Mesenteric fat pad (tissue), 1 donor: ENCODE measurements around the gene GNAO1. TPM values are rescaled to one million over a fixed set of nuclear protein-coding genes. Genes with fewer than 3 reads are reported as not detected.
A peak's percentile ranks its signal among the peaks of the same experiment; 100 is the strongest.

Experiments used
- DNase-seq: peaks from one replicate; pipeline ENCODE4 v3.0.0-alpha.2; 2020; ENCODE audit warnings: low spot score
- total RNA-seq: library from RNA; stranded (reverse); fragmentation: NEBNext Ultra II Directional; extraction: Animal tissue kit (Norgen Biotek cat#: 25700); gene quantifications from one replicate; pipeline ENCODE4 v1.2.1, GENCODE V29; 2021
- donor health status: DM: yes; HTN: yes; CAD: no.

The GNAO1 gene
- total RNA-seq, 1 donor from 2014 or later, result 3.0 TPM

- DNase-seq, result peak; percentile 57
These were observed 72.7 kb downstream of the GNAO1 start for GRCh38 chr16:56263711-56264608.

- DNase-seq, result no peak
These were observed 73.3 kb downstream of the GNAO1 start for GRCh38 chr16:56264609-56264972.

- peak; percentile 67 for DNase-seq
These were observed 73.9 kb downstream of the GNAO1 start for GRCh38 chr16:56265184-56265583.

GRCh38 chr16:56265746-56266145 lies 74.5 kb downstream of the GNAO1 start:
- no peak for DNase-seq

- DNase-seq, result peak; percentile 82
These were observed 75.6 kb downstream of the GNAO1 start for GRCh38 chr16:56266641-56267607.

GRCh38 chr16:56267888-56268287 lies 76.6 kb downstream of the GNAO1 start:
- DNase-seq, result no peak

GRCh38 chr16:56268799-56269198 lies 77.5 kb downstream of the GNAO1 start:
- DNase-seq, result peak; percentile 57

GRCh38 chr16:56269281-56269680 lies 78.0 kb downstream of the GNAO1 start:
- peak; percentile 45 for DNase-seq

GRCh38 chr16:56269811-56270684 lies 78.8 kb downstream of the GNAO1 start:
- peak; percentile 57 for DNase-seq

- no peak for DNase-seq
These were observed 79.5 kb downstream of the GNAO1 start for GRCh38 chr16:56270828-56271227.

GRCh38 chr16:56272583-56272894 lies 81.2 kb downstream of the GNAO1 start:
- DNase-seq, result no peak

GRCh38 chr16:56273615-56274014 lies 82.3 kb downstream of the GNAO1 start:
- DNase-seq, result peak; percentile 6

- no peak for DNase-seq
These were observed 83.1 kb downstream of the GNAO1 start for GRCh38 chr16:56274369-56274768.

- peak; percentile 28 for DNase-seq
These were observed 83.8 kb downstream of the GNAO1 start for GRCh38 chr16:56275076-56275475.

GRCh38 chr16:56275801-56276200 lies 84.5 kb downstream of the GNAO1 start:
- peak; percentile 60 for DNase-seq

- no peak for DNase-seq
These were observed 85.8 kb downstream of the GNAO1 start for GRCh38 chr16:56277075-56277474.

GRCh38 chr16:56278196-56278855 lies 87.0 kb downstream of the GNAO1 start:
- DNase-seq, result peak; percentile 75

GRCh38 chr16:56279132-56279531 lies 87.8 kb downstream of the GNAO1 start:
- no peak for DNase-seq

- DNase-seq, result no peak
These were observed 88.6 kb downstream of the GNAO1 start for GRCh38 chr16:56279914-56280313.

GRCh38 chr16:56281249-56281805 lies 90.0 kb downstream of the GNAO1 start:
- DNase-seq, result no peak
